GM23338 (cell line): ENCODE measurements around the gene GADD45A. TPM values are rescaled to one million over a fixed set of nuclear protein-coding genes. Genes with fewer than 3 reads are reported as not detected.

ENCODE experiments used
- ATAC-seq: fragments of 200-7000 bp; cut with Tn5 transposase; 3 replicates; pipeline ENCODE4 v1.9.1; 2020
- DNase-seq: peaks from one replicate; pipeline ENCODE4 v3.0.0-alpha.2; 2015; ENCODE audit warnings: low spot score
- H2AFZ ChIP-seq: fragments of 200-600 bp; sonication (generic); 2 replicates; pipeline ENCODE4 v1.8.0; 2016; ENCODE audit warnings: antibody characterized with exemption, mild to moderate bottlenecking, moderate library complexity
- H3F3A ChIP-seq: fragments of 200-600 bp; sonication (generic); replicated peaks from 2 replicates; pipeline ENCODE4 v1.8.0; 2017; ENCODE audit warnings: antibody characterized with exemption, mixed run types, low read depth
- H3K27ac ChIP-seq: fragments of 200-600 bp; sonication (generic); 2 replicates; pipeline ENCODE4 v1.6.1; 2016; ENCODE audit warnings: low read depth
- H3K27me3 ChIP-seq: fragments of 200-600 bp; sonication (generic); 2 replicates; pipeline ENCODE4 v1.8.0; 2016; ENCODE audit warnings: mild to moderate bottlenecking, mixed run types, moderate library complexity; ENCODE audit not compliant: insufficient read depth
- H3K36me3 ChIP-seq: fragments of 200-600 bp; sonication (generic); 2 replicates; pipeline ENCODE4 v1.8.0; 2016; ENCODE audit warnings: mild to moderate bottlenecking; ENCODE audit not compliant: insufficient read depth
- H3K4me1 ChIP-seq: fragments of 200-600 bp; sonication (generic); 2 replicates; pipeline ENCODE4 v1.8.0; 2016; ENCODE audit warnings: mild to moderate bottlenecking, moderate library complexity; ENCODE audit not compliant: insufficient read depth
- H3K4me2 ChIP-seq: fragments of 200-600 bp; sonication (generic); 2 replicates; pipeline ENCODE4 v1.7.1; 2017; ENCODE audit warnings: mixed run types
- H3K4me3 ChIP-seq: fragments of 200-600 bp; sonication (generic); 2 replicates; pipeline ENCODE4 v1.6.1; 2016; ENCODE audit warnings: mixed run types
- H3K79me2 ChIP-seq: fragments of 200-600 bp; sonication (generic); replicated peaks from 2 replicates; pipeline ENCODE4 v1.8.0; 2017; ENCODE audit warnings: mild to moderate bottlenecking; ENCODE audit not compliant: insufficient read depth
- H3K9me2 ChIP-seq: fragments of 200-600 bp; sonication (generic); 2 replicates; pipeline ENCODE4 v1.8.0; 2017; ENCODE audit not compliant: insufficient read depth
- H4K20me1 ChIP-seq: fragments of 200-600 bp; sonication (generic); replicated peaks from 2 replicates; pipeline ENCODE4 v1.8.0; 2017; ENCODE audit warnings: mild to moderate bottlenecking; ENCODE audit not compliant: insufficient read depth
- H3K27ac Mint-ChIP-seq: 2 replicates; pipeline ENCODE4 v1.8.0; 2020; ENCODE audit warnings: inconsistent platforms, mild to moderate bottlenecking, moderate library complexity, mixed read lengths
- H3K27me3 Mint-ChIP-seq: 3 replicates; pipeline ENCODE4 v1.8.0; 2022; ENCODE audit warnings: low read depth, mild to moderate bottlenecking, moderate library complexity, mixed read lengths, inconsistent platforms; ENCODE audit not compliant: insufficient read depth, poor library complexity
- H3K36me3 Mint-ChIP-seq: 3 replicates; pipeline ENCODE4 v1.8.0; 2021; ENCODE audit warnings: low read depth, mild to moderate bottlenecking, inconsistent platforms, moderate library complexity, mixed read lengths
- H3K4me1 Mint-ChIP-seq: 3 replicates; pipeline ENCODE4 v1.8.0; 2020; ENCODE audit warnings: mild to moderate bottlenecking, inconsistent platforms, mixed read lengths
- H3K4me3 Mint-ChIP-seq: 3 replicates; pipeline ENCODE4 v1.8.0; 2021; ENCODE audit warnings: moderate library complexity, mild to moderate bottlenecking, inconsistent platforms, mixed read lengths
- H3K9me3 Mint-ChIP-seq: 3 replicates; pipeline ENCODE4 v1.8.0; 2020; ENCODE audit warnings: moderate library complexity, mild to moderate bottlenecking, inconsistent platforms, mixed read lengths
- CREB1 ChIP-seq: fragments of 250-450 bp; sonication (Bioruptor Pico); IDR thresholded peaks from 2 replicates; pipeline ENCODE4 v1.5.0; 2020; ENCODE audit warnings: low read depth, mild to moderate bottlenecking, moderate library complexity
- CTCF ChIP-seq, 2 experiments: fragments of 200-600 bp in 1 of 2; sonication (generic) in 1 of 2; conservative IDR thresholded peaks; 2 replicates each; pipeline versions ENCODE4 v1.5.1 to v1.6.1; 2016 to 2017; ENCODE audit warnings: antibody characterized with exemption in 2 of 2, low read depth in 2 of 2, mild to moderate bottlenecking in 2 of 2, moderate library complexity in 1 of 2
- ETS1 ChIP-seq: IDR thresholded peaks from 2 replicates; pipeline ENCODE4 v1.6.1; 2016; ENCODE audit warnings: antibody characterized with exemption
- EZH2phosphoT487 ChIP-seq: fragments of 200-600 bp; sonication (generic); IDR thresholded peaks from one replicate; pipeline ENCODE4 v1.8.1; 2018; ENCODE audit warnings: antibody characterized with exemption; ENCODE audit not compliant: unreplicated experiment
- JUNB ChIP-seq: IDR thresholded peaks from one replicate; pipeline ENCODE4 v1.6.1; 2016; ENCODE audit warnings: antibody characterized with exemption; ENCODE audit not compliant: unreplicated experiment
- POLR2AphosphoS5 ChIP-seq: IDR thresholded peaks from 2 replicates; pipeline ENCODE4 v1.6.1; 2016; ENCODE audit warnings: antibody characterized with exemption, low read depth
- REST ChIP-seq: IDR thresholded peaks from one replicate; pipeline ENCODE4 v1.6.1; 2018; ENCODE audit warnings: antibody characterized with exemption; ENCODE audit not compliant: unreplicated experiment
- STAT1 ChIP-seq: IDR thresholded peaks from one replicate; pipeline ENCODE4 v1.6.1; 2016; ENCODE audit warnings: antibody characterized with exemption; ENCODE audit not compliant: unreplicated experiment
- ZNF331 ChIP-seq: fragments of 250-450 bp; sonication (Bioruptor Pico); IDR thresholded peaks from 2 replicates; pipeline ENCODE4 v1.5.0; 2020; ENCODE audit warnings: low read depth, mild to moderate bottlenecking, moderate library complexity
- ZNF462 ChIP-seq: fragments of 250-450 bp; sonication (Bioruptor Pico); IDR thresholded peaks from 2 replicates; pipeline ENCODE4 v1.5.0; 2020; ENCODE audit warnings: mild to moderate bottlenecking, moderate library complexity
- polyA plus RNA-seq: library from polyadenylated mRNA; unstranded; fragments of >200 nt; fragmentation: Nextera tagmentation; extraction: Ambion mirVana; gene quantifications from 2 replicates; pipeline ENCODE4 v1.2.1, GENCODE V29; 2016
- total RNA-seq: library from RNA; depleted of rRNA; stranded (reverse); fragments of >200 nt; shearing (Covaris generic); gene quantifications from 2 replicates; pipeline ENCODE4 v1.2.3, GENCODE V29; 2014

GADD45A gene
- total and polyA plus RNA-seq, 2 experiments from 2014 or later: 25.9 to 39.5 TPM

GRCh38 chr1:67677408-67677807 is 7.6 kb upstream of the GADD45A start:
- no peaks in the 10 kb centered on the region for H3K9me2 ChIP-seq
- DNase-seq: no peak
- no peaks in the 10 kb centered on the region for H3K27me3 ChIP-seq
- H3K4me1 ChIP-seq: 0 out of 2 replicates have a peak, but pooled peaks cover 8% of the 10 kb centered on the region
- no peaks in the 10 kb centered on the region for H3F3A ChIP-seq
- H3K4me3 ChIP-seq: no peak overlapping the region
- peaks cover 8% of the 10 kb centered on the region for H3K4me1 Mint-ChIP-seq
- no peak overlapping the region for H3K27ac ChIP-seq
- H4K20me1 ChIP-seq: no peaks in the 10 kb centered on the region
- peaks cover 6% of the 10 kb centered on the region for H3K27me3 Mint-ChIP-seq
- H3K27ac Mint-ChIP-seq: no peak overlapping the region
- no peaks in the 10 kb centered on the region for H3K9me3 Mint-ChIP-seq
- TF ChIP-seq CREB1 (CRISPR knock-in tag): no peak
- no peak for TF ChIP-seq EZH2phosphoT487
- no peak overlapping the region for H2AFZ ChIP-seq
- H3K4me2 ChIP-seq: no peak overlapping the region
- ATAC-seq: peak; percentile 75
- H3K36me3 ChIP-seq: no peaks in the 10 kb centered on the region
- no peak overlapping the region for H3K4me3 Mint-ChIP-seq
- H3K79me2 ChIP-seq: no peaks in the 10 kb centered on the region
- no peaks in the 10 kb centered on the region for H3K36me3 Mint-ChIP-seq

GRCh38 chr1:67677930-67678329 is 7.1 kb upstream of the GADD45A start:
- Mint-ChIP-seq H3K4me3 (no peak overlapping the region), H3K36me3 (no peaks in the 10 kb centered on the region), H3K27ac (no peak overlapping the region), H3K4me1 (peaks cover 8% of the 10 kb centered on the region), H3K27me3 (peaks cover 6% of the 10 kb centered on the region), H3K9me3 (no peaks in the 10 kb centered on the region)
- Histone ChIP-seq H3K4me2 (no peak overlapping the region), H3F3A (no peaks in the 10 kb centered on the region), H3K27me3 (no peaks in the 10 kb centered on the region), H3K9me2 (no peaks in the 10 kb centered on the region), H2AFZ (no peak overlapping the region), H3K27ac (no peak overlapping the region), H3K4me3 (no peak overlapping the region), H3K4me1 (0 out of 2 replicates have a peak, but pooled peaks cover 8% of the 10 kb centered on the region), H4K20me1 (no peaks in the 10 kb centered on the region), H3K36me3 (no peaks in the 10 kb centered on the region), H3K79me2 (no peaks in the 10 kb centered on the region)
- ATAC-seq: no peak
- no peak for DNase-seq
- TF ChIP-seq ZNF331 (CRISPR knock-in tag): no peak
- TF ChIP-seq ETS1: no peak
- TF ChIP-seq STAT1: no peak
- TF ChIP-seq CTCF (conservative IDR thresholded peaks at IDR 0.05; ENCODE audit: low read depth in 2 of 2): no peak
- TF ChIP-seq REST: no peak
- no peak for TF ChIP-seq EZH2phosphoT487
- no peak for TF ChIP-seq CREB1 (CRISPR knock-in tag)
- no peak for TF ChIP-seq POLR2AphosphoS5
- no peak for TF ChIP-seq ZNF462 (CRISPR knock-in tag)
- no peak for TF ChIP-seq JUNB
